HG02840 (cell line): Measurements from ENCODE around the gene NOTCH1.

Source experiments
- ATAC-seq: cut with Tn5 transposase; IDR thresholded peaks from one replicate; pipeline ENCODE4 v1.9.1; 2021; ENCODE audit warnings: mild to moderate bottlenecking, moderate library complexity, moderate number of reproducible peaks; ENCODE audit not compliant: unreplicated experiment, low FRiP score

The NOTCH1 gene

DNA sequence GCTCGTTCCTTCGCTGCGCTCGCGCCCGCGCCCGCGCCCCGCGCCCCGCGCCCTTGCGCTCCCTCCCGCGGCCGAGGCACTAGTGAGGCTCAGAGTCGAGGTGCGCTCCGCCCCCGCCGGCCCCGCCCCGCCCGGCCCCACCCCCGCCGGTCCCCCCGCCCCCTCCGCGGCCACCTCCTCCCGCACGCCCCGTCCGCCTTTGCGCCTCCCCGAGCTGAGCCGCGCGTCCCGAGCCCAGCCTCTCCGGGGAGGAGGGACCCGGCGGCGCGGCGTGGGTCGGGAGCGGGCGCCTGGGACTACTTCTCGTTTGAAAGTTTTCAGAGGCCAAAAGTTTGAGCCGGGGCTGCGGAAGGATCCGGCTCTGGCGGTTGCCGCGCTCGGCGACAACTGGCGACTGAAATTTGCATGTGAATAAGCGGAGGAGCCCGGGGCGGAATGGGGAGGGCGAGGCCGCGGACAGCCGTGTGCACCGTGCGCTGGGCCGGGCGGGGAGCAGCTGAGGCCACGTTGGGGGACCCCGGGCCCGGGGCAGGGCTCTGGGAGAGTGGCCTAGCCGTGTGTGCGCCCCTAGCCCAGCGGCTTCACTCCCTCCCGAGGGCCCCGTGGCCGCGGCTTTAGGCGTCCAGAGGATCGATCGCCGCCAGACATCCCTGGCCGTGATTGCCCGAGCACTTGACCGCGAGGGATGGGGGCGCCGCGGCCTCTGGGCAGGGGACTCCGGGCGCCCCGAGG is at the start of gene NOTCH1:
Gene NOTCH1, minus strand, starts transcription at position 84 of the 732 bp plus-strand sequence. CDS start 262 bp downstream, outside the sequence.
- peak; percentile 57 for ATAC-seq

- no peak for ATAC-seq
Measured at GRCh38 chr9:136594492-136594891, 48.6 kb upstream of the NOTCH1 start.

DNA sequence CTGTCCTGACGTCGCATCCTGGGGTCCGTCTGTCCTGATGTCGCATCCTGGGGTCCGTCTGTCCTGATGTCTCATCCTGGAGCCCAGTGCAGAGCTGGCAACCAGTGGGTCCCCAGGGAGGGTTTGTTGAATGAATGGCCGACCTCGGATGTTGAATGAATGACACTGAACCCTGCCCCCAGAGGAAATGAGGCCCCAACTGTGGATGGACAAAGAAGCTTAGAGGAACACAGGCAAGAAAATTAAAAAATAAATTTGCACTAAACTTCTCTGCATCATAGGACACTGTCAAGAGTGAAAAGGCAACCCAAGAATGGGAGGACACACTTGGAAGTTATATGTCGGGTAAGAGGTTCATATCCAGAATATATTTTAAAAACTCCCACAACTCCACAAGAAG is 47.7 kb upstream of the NOTCH1 start:
- no peak for ATAC-seq

DNA sequence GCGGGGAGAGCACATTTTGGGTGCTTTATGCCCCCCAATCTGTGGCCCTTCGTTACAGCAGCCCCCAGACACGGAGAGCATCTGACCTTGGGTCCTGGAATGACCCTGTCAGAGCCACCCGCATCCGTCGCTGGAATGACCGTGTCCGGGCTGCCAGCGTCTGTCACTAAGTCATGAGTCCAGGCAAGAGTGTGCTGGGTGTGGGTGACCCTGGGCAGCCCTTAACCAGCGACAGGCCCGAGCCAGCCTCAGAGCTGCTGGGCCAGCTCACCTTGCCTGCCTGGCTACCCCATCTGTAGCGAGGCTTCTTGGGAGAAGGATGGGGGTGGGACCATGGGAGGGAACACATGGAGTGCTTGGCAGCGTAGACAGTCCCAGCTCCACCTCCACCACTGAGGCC is 46.8 kb upstream of the NOTCH1 start:
- no peak for ATAC-seq

DNA sequence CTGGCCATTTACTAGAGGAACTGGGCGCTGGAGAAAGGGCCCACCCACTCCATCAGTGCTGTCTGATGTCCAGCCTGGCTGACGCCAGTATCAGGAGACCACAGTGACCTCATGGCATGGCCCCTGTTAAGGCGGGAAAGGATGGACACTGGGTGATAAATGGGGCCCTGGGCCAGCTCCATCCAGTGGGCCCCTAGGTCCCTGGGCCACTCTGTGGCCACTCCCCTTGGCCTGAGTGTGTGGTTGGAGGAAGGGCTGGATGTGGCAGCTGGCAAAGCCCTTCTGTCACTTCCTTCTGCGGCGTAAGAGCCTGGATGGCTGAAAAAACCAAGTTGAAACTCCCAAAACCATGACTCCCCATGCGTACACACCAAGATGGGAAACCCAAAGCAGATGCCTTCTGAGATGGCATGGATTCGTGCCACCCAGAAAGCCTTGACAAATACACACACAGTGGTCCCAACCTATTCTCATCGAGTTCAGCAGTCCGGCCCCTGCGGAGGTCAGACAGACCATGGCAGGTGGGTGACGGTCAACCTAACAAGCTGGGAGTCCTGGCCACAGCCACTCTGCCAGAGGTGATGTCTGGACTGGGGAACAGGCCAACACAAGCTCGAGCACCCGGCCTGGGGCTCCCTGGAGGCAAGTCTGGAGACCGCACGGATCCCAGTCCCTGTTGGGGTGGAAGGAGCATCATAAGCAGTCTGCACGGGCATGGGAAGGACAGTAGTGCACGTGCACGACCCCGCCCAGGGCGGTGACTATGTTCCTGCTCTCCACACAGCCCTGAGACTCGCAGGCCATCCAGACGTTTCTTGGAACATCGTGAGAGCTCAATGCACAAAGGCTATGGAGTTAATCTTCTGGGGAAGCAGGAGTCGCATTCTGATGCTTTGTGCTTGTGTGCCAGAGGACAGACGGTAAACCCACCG is 45.2 kb upstream of the NOTCH1 start:
- ATAC-seq, result no peak

DNA sequence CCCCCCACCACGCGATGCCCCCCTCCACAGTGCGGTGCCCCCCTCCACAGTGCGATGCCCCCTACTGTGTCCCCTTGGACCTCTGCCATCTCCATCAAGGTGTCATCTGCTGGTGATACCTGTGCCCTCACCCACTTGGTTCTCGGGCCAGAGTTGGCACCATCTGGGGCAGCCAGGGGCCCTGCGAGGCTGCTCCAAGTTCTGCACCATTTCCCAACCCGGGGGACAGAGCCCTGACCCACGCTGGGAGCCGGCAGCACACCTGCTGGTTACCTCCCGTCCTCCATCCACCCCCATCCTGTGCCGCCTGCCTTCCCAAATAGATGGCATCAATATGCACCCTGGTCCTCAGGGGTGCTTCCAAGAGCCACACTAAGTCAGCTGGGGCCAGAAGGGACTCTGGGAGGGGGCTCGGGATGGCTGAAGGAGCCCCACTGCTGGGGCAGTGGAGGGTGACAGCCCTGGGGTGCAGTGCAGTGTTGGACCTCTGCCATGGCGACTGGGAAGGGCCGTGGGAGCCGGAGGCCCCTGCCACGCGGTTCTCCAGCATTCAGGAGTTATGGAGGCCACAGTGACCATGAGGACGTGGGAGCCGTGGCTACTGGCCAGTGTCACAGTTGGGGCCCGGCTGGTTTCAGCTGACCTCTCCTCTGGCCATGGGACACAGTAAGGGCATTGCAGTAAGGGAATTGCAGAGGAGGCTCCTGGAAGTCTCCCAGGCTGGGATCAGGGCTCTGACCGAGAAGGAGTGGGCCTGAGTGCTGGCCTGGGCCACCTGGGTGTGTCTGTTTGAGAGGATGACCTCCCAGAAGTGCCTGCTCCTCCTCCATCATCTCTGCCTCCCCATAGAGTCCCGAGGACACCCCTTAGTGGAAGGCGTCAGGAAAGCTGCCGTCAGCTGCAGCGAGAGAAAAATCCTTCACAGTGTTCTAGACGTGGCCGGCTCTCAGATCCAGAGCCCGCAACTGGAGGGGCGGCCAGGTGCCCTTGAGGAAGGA is 44.2 kb upstream of the NOTCH1 start:
- no peak for ATAC-seq

DNA sequence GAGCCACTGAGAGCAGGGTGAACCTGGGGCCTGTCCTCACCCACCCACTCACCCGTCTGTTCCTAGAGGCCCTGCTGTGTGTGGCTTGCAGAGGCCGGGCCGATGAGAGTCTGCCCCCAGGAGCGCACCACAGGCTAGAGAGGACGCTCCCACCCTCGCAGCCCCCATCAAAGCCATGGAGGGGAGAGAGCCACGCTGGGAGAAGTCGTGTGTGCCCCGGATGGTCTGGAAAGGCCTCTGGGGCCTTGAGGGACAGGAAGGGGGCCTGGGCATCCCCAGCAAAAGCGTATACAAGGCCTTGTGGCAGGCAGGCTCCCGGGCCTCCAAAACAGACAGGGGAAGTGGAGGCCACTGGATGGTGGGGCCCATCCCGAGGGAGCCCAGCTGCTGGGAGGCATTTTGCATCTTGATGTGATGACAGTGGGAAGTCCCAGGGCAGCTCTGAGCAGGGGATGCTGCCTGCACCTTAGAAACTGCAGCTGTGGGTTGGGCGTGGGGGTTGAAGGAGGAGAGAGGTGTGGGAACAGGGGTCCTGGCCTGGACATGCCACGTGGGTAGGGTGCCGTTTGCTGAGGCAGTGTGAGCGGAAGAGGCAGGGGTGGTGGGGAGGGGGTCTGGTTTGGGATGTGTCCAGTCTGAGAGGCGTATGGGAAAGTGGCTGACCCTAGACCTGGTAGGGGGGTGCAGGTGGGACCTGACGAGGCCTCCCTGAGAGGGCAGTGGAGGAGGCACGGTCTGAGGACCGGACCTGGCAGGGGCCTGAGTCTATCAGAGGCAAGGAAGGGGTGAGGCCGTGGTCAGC is 43.0 kb upstream of the NOTCH1 start:
- no peak for ATAC-seq

DNA sequence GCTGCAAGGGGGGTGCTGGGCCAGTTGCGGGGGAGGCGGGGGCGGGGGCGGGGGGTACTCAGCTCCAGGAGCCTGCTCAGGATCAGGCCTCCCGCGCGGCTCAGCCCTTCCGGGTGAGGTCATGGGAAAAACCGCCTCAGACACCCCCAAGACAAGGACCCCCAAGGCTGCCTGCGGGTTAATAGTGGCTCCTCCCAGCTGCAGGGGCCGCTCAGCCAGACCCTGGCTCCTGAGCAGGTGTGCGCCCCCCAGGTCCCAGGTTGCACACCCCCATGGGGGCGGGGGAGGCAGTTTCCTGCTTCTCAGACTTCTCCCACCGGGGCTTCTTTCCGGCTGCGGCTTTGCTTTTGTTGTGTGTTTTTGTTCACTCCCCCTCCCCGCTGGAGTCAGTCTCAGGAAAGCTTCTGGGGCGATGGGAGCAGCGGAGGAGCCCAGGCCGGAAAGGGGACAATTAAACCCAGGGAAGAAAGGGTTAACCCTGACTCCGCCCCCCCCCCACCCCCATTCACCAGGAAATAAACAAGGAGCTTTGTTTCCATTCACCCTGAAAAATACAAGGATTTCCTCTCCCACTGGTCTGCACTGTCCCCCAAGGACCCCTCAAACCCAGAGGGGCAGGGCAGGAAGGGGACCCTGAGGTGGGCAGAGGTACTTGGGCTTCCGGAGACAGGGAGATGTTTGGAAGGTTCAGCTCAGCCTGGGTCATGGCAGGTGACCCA is 42.3 kb upstream of the NOTCH1 start:
- ATAC-seq, result no peak

DNA sequence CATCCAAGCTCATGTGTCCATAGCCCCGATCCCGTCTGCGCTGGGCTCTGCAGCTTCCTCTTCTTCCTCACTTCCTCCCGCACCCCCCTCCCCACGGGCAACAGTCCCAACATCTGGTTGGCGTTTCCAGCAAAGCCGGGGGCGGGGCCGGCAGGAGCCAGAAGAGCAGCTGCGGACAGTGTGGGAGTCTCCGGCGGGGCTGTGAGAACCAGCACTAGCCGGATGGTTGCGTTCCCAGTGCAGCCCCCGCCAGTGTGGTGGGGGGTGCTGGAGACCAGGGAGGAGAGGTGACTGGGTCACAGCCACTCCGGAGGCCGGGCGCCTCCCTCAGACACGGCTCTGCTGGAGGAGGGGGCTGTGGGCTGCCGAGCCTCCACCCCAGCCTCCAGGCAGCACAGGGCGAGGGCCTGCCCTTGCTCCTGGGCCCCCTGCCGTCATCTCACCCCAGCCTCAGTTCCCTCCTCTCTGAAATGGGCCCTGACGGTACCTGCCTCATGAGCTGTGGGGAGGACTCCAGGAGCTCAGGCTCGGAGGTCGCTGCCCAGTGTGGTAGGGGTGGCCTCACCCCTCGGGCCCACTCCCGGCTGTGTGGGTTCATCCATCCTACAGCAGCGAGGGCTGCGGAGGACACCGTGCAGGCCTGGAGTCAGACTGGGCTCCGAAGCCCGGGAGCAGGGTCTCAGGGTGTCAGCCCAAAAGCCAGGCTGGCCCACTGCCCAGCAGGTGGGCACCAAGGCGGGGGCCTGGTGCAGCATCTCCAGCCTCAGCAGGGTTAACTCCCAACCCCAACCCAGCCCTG is 41.5 kb upstream of the NOTCH1 start:
- no peak for ATAC-seq

- ATAC-seq, result no peak
Measured at GRCh38 chr9:136586391-136586953, 40.6 kb upstream of the NOTCH1 start.

DNA sequence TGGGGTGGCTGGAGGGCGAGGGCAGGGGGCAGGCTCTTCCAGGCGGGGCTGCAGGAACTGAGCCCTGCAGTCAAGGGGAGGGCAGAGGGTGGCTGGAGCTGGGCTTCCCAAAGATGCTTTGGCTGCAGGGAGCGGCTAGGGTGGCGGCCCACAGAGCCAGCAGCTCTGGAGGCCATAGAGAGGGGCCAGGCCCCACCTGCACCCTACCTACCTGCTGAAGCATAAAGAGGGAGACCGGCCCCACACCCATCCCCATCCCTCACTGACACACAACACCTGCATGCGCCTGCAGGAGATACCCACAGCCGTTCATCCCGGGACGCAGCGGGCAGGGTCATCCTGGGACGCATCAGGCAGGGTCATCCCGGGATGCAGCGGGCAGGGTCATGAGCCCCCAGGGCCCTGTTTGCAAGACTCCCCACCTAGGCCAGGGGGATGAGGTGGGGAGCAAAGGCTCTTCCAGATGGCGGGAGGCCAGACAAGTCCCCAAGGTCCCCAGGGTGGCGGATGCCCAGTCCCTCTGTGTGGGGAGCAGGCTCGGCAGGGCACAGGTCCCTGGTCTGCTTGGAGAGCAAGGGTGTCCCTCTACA is 39.8 kb upstream of the NOTCH1 start:
- ATAC-seq, result no peak

DNA sequence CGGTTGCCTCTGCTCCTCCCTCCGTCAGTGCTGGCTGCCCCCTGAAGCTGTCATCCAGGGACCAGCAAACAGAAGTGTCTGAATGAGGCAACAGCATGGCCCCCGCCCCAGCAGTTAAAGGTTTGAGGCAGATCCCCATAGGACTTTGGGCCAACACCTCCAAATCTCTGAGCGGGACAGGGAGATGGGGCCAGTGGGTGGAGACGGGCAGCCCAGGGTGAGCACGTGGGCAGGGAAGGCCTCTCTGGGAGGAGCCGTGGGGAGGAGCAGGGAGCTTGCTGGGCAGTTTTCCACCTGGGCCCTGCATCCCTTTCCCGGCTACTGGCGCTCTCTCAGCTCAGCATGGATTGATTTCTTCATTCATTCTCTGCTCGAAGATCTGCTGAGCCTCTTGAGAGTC is 39.1 kb upstream of the NOTCH1 start:
- no peak for ATAC-seq

GRCh38 chr9:136584401-136584932 is 38.6 kb upstream of the NOTCH1 start:
- no peak for ATAC-seq

DNA sequence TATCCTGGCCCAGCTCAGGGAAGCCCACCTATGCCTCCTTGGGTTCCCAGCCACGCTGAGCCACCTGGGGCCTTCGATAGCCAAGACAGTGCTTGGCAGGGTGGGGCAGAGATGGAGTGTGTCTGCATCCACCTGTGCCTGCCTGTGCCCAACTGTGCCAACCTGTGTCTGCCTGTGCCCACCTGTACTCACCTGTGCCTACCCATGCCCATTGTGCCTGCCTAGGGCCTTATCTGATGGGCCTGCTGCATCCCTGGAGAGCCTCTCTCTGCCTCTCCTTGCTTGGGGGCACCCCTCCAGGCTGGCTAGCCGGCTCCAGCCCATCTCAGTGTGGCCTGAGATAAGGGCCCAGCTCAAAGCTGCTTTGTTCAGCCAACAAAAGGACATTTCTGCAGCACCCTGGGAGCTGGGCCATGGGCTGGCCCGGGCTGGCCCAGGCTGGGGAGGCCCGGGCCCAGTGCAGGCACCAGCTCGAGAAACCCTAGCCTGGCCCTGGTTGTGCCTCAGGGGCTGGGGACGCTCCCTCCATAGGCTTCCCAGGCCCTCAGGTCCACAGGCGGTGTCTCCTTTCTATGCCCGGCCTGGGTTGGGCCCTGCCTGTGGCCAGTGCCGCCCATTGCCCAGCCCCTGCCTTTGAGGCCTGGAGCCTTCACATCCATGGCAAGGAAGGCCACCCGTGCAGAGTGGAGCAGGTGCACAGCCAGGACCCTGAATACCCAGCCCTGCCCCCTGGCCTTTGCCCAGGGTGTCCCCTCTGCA is 37.3 kb upstream of the NOTCH1 start:
- ATAC-seq, result no peak

- no peak for ATAC-seq
Measured at GRCh38 chr9:136581614-136582447, 36.0 kb upstream of the NOTCH1 start.
